ENCODE results near the gene TNS3.

DNA sequence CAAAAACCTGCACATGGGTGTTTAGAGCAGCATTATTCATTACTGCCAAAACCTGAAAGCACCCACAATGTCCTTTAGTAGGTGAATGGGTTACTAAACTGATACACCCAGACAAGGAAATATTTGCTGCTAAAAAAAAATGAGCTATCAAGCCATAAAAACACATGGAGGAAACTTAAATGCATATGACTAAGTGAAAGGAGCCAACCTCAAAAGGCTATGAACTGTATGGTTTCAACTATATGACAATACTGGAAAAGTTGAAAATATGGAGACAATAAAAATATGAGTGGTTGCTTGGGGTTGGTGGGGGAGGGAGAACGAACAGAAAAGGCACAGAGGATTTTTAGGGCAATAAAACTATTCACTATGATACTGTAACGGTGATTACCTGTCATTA, 291.0 kb downstream of the TNS3 start:
- TF ChIP-seq POLR2AphosphoS5 (IDR thresholded peaks at IDR 0.05; ENCODE audit: low read depth, low read length) (no peak), SIN3A (IDR thresholded peaks at IDR 0.05; ENCODE audit: borderline replicate concordance, insufficient read depth, low read depth, low read length) (no peak), TCF7L2 (IDR thresholded peaks at IDR 0.05; ENCODE audit: low read depth, low read length) (no peak)
- TF ChIP-seq, protein P1, sequence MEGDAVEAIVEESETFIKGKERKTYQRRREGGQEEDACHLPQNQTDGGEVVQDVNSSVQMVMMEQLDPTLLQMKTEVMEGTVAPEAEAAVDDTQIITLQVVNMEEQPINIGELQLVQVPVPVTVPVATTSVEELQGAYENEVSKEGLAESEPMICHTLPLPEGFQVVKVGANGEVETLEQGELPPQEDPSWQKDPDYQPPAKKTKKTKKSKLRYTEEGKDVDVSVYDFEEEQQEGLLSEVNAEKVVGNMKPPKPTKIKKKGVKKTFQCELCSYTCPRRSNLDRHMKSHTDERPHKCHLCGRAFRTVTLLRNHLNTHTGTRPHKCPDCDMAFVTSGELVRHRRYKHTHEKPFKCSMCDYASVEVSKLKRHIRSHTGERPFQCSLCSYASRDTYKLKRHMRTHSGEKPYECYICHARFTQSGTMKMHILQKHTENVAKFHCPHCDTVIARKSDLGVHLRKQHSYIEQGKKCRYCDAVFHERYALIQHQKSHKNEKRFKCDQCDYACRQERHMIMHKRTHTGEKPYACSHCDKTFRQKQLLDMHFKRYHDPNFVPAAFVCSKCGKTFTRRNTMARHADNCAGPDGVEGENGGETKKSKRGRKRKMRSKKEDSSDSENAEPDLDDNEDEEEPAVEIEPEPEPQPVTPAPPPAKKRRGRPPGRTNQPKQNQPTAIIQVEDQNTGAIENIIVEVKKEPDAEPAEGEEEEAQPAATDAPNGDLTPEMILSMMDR (IDR thresholded peaks at IDR 0.05): no peak
- TF ChIP-seq, protein P2, sequence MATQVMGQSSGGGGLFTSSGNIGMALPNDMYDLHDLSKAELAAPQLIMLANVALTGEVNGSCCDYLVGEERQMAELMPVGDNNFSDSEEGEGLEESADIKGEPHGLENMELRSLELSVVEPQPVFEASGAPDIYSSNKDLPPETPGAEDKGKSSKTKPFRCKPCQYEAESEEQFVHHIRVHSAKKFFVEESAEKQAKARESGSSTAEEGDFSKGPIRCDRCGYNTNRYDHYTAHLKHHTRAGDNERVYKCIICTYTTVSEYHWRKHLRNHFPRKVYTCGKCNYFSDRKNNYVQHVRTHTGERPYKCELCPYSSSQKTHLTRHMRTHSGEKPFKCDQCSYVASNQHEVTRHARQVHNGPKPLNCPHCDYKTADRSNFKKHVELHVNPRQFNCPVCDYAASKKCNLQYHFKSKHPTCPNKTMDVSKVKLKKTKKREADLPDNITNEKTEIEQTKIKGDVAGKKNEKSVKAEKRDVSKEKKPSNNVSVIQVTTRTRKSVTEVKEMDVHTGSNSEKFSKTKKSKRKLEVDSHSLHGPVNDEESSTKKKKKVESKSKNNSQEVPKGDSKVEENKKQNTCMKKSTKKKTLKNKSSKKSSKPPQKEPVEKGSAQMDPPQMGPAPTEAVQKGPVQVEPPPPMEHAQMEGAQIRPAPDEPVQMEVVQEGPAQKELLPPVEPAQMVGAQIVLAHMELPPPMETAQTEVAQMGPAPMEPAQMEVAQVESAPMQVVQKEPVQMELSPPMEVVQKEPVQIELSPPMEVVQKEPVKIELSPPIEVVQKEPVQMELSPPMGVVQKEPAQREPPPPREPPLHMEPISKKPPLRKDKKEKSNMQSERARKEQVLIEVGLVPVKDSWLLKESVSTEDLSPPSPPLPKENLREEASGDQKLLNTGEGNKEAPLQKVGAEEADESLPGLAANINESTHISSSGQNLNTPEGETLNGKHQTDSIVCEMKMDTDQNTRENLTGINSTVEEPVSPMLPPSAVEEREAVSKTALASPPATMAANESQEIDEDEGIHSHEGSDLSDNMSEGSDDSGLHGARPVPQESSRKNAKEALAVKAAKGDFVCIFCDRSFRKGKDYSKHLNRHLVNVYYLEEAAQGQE (IDR thresholded peaks at IDR 0.05; ENCODE audit: insufficient read depth in 1 of 2, low read depth in 2 of 2, low read length in 1 of 2): no peak
